A549 (cell line): ENCODE measurements around the gene DOP1B. TPM values are rescaled to one million over a fixed set of nuclear protein-coding genes. Genes with fewer than 3 reads are reported as not detected.

ENCODE experiments used
- ATAC-seq, 2 experiments: fragments of 200-7000 bp in 1 of 2; fragments of >200 bp in 1 of 2; cut with Nextera tagmentation in 1 of 2; cut with Tn5 transposase in 1 of 2; 3 replicates each; pipeline versions ENCODE4 v1.8.0 to v1.9.1; 2018 to 2020; ENCODE audit warnings: mild to moderate bottlenecking in 1 of 2, moderate library complexity in 1 of 2
- CTCF ChIA-PET: fragments of 300-600 bp; sonication (Branson Sonifier 250); formaldehyde crosslinking; extraction: SDS; loops from one replicate; lab custom pipeline; 2021; ENCODE audit warnings: antibody characterized with exemption, inconsistent platforms; lab: Yijun Ruan, JAX
- POLR2A ChIA-PET: fragments of 350-600 bp; formaldehyde crosslinking; extraction: SDS; loops from one replicate; lab custom pipeline; 2021; ENCODE audit warnings: antibody characterized with exemption, inconsistent platforms; lab: Yijun Ruan, JAX
- DNase-seq, 2 experiments: peaks; one replicate each; pipeline versions ENCODE4 v3.0.0 to v3.0.0-alpha.2; 2011 to 2016; ENCODE audit warnings: low read depth in 1 of 2, low spot score in 1 of 2
- FAIRE-seq: peaks from 2 replicates; lab custom pipeline; 2011; peaks lifted over from hg19 to GRCh38; lab: Jason Lieb, UNC
- H3K27ac ChIP-seq, 2 experiments: fragments of >200 bp; sonication (Bioruptor Twin); formaldehyde crosslinking; 3 replicates each; pipeline ENCODE4 v1.5.1; 2016 to 2017
- H3K4me1 ChIP-seq: fragments of >200 bp; sonication (Bioruptor Twin); formaldehyde crosslinking; 3 replicates; pipeline ENCODE4 v1.6.1; 2016
- H3K4me2 ChIP-seq: fragments of >200 bp; sonication (Bioruptor Twin); formaldehyde crosslinking; 3 replicates; pipeline ENCODE4 v1.6.1; 2016
- H3K4me3 ChIP-seq: fragments of >200 bp; sonication (Bioruptor Twin); formaldehyde crosslinking; 3 replicates; pipeline ENCODE4 v1.5.1; 2016
- H3K9me3 ChIP-seq: fragments of >200 bp; sonication (Bioruptor Twin); formaldehyde crosslinking; 3 replicates; pipeline ENCODE4 v1.6.1; 2016
- EHMT2 ChIP-seq: fragments of 200-600 bp; sonication (generic); IDR thresholded peaks from 2 replicates; pipeline ENCODE4 v1.6.1; 2016; ENCODE audit warnings: antibody characterized with exemption, low read depth, mild to moderate bottlenecking, moderate library complexity
- FOSB ChIP-seq: fragments of 250-450 bp; sonication (Bioruptor Pico); IDR thresholded peaks from 2 replicates; pipeline ENCODE4 v1.5.0; 2020; ENCODE audit warnings: mild to moderate bottlenecking, moderate library complexity
- FOXS1 ChIP-seq: fragments of 250-450 bp; sonication (Bioruptor Pico); IDR thresholded peaks from 2 replicates; pipeline ENCODE4 v1.5.0; 2020; ENCODE audit warnings: mild to moderate bottlenecking, moderate library complexity
- GATA3 ChIP-seq: IDR thresholded peaks from 2 replicates; pipeline ENCODE4 v1.6.1; 2012; ENCODE audit warnings: borderline replicate concordance
- HOXA7 ChIP-seq: fragments of 250-450 bp; sonication (Bioruptor Pico); IDR thresholded peaks from 2 replicates; pipeline ENCODE4 v1.5.0; 2020; ENCODE audit warnings: mild to moderate bottlenecking, moderate library complexity
- HOXB13 ChIP-seq: fragments of 250-450 bp; sonication (Bioruptor Pico); IDR thresholded peaks from 2 replicates; pipeline ENCODE4 v1.5.0; 2020; ENCODE audit warnings: low read depth, mild to moderate bottlenecking, moderate library complexity
- JUN ChIP-seq, 2 experiments: fragments of >200 bp; sonication (Bioruptor Twin); formaldehyde crosslinking; IDR thresholded peaks; 2 replicates in 1 of 2; 3 replicates in 1 of 2; pipeline ENCODE4 v1.6.1; 2016 to 2017
- KDM1A ChIP-seq: fragments of 200-600 bp; sonication (generic); IDR thresholded peaks from 2 replicates; pipeline ENCODE4 v1.6.1; 2016; ENCODE audit warnings: low read depth, mild to moderate bottlenecking
- KDM5A ChIP-seq: fragments of 200-600 bp; sonication (generic); IDR thresholded peaks from 2 replicates; pipeline ENCODE4 v1.6.1; 2016; ENCODE audit warnings: antibody characterized with exemption, mild to moderate bottlenecking
- MAFK ChIP-seq: fragments of 450-650 bp; IDR thresholded peaks from 2 replicates; pipeline ENCODE4 v1.6.1; 2014; ENCODE audit not compliant: partially characterized antibody
- MAZ ChIP-seq: fragments of 150-350 bp; IDR thresholded peaks from 2 replicates; pipeline ENCODE4 v1.6.1; 2014; ENCODE audit warnings: antibody characterized with exemption, low read depth, low read length, borderline replicate concordance
- NPAS2 ChIP-seq: fragments of 250-450 bp; sonication (Bioruptor Pico); IDR thresholded peaks from 2 replicates; pipeline ENCODE4 v1.8.0; 2022; ENCODE audit warnings: mild to moderate bottlenecking, moderate library complexity, borderline replicate concordance
- PHF8 ChIP-seq: fragments of 200-600 bp; sonication (generic); IDR thresholded peaks from 2 replicates; pipeline ENCODE4 v1.6.1; 2016; ENCODE audit warnings: low read depth, mild to moderate bottlenecking, antibody characterized with exemption, moderate library complexity, borderline replicate concordance
- POLR2A ChIP-seq: IDR thresholded peaks from 2 replicates; pipeline ENCODE4 v1.6.1; 2012; ENCODE audit warnings: mild to moderate bottlenecking, low read length
- RAD21 ChIP-seq, 2 experiments: fragments of >200 bp in 1 of 2; sonication (Bioruptor Twin) in 1 of 2; formaldehyde crosslinking in 1 of 2; IDR thresholded peaks in 1 of 2; conservative IDR thresholded peaks in 1 of 2; 2 replicates in 1 of 2; 3 replicates in 1 of 2; pipeline ENCODE4 v1.6.1; 2012 to 2018; ENCODE audit warnings: inconsistent platforms in 1 of 2
- RCOR1 ChIP-seq: fragments of 150-350 bp; IDR thresholded peaks from 2 replicates; pipeline ENCODE4 v1.6.1; 2014; ENCODE audit warnings: antibody characterized with exemption, low read length, low read depth
- SMC3 ChIP-seq: fragments of >200 bp; sonication (Bioruptor Twin); formaldehyde crosslinking; IDR thresholded peaks from 3 replicates; pipeline ENCODE4 v1.6.1; 2018; ENCODE audit warnings: inconsistent platforms
- SREBF2 ChIP-seq: fragments of 450-650 bp; IDR thresholded peaks from 2 replicates; pipeline ENCODE4 v1.6.1; 2014; ENCODE audit warnings: mild to moderate bottlenecking, moderate library complexity
- ZC3H11A ChIP-seq: fragments of 450-650 bp; IDR thresholded peaks from 2 replicates; pipeline ENCODE4 v1.6.1; 2014; ENCODE audit warnings: antibody characterized with exemption, mild to moderate bottlenecking
- WGBS: methylation state at CpG from one replicate; pipeline ENCODE4 v1.1.6; 2017; ENCODE audit errors: missing lambda C conversion rate; 5-methylcytosine and 5-hydroxymethylcytosine counted together
- polyA plus RNA-seq, 4 experiments: library from polyadenylated mRNA; depleted of rRNA in 3 of 4; stranded (reverse); fragments of >200 nt; fragmentation: RNase III in 1 of 4; extraction: RNeasy Plus Mini Kit Qiagen cat#74134 plus additional on column Dnase treatment in 1 of 4; gene quantifications; 2 replicates in 3 of 4; 3 replicates in 1 of 4; pipeline ENCODE4 v1.2.3, GENCODE V29; 2011 to 2017
- TF ChIP-seq, protein P1 (sequence below): fragments of 150-350 bp; IDR thresholded peaks from 2 replicates; pipeline ENCODE4 v1.6.1; 2014; ENCODE audit warnings: low read depth, mild to moderate bottlenecking, low read length
- TF ChIP-seq, protein P2 (sequence below): IDR thresholded peaks from 2 replicates; pipeline ENCODE4 v1.6.1; 2012
- TF ChIP-seq, protein P3 (sequence below): IDR thresholded peaks from 2 replicates; pipeline ENCODE4 v1.6.1; 2012; ENCODE audit warnings: low read depth, borderline replicate concordance
- TF ChIP-seq, protein P4 (sequence below): fragments of >200 bp; sonication (Bioruptor Twin); formaldehyde crosslinking; IDR thresholded peaks from 3 replicates; pipeline ENCODE4 v1.6.1; 2016
- TF ChIP-seq, protein P5 (sequence below): fragments of 250-450 bp; sonication (Bioruptor Pico); IDR thresholded peaks from 2 replicates; pipeline ENCODE4 v1.5.0; 2021; ENCODE audit warnings: mild to moderate bottlenecking, moderate library complexity, borderline replicate concordance

The DOP1B gene
- polyA plus RNA-seq, 2 of the 4 experiments (the other 2 are of a cell fraction), result 2.8 to 3.5 TPM

DNA sequence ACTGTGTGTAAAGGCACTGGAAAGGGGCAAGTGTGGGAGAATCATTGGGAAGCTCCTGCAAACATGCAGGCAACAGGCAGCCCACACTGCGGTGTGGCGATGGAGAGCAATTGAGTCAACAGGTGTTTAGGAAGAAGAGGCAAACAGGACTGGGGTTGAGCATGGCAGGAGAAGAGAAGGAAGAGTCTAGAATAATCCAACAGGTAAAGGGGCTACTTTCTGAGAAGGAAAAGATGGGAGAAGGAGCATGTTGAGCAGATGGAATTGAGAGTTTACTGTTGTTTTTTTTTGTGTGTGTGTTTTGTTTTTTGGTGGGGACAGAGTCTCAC lies 4.2 kb downstream of the DOP1B start (continued):
- no peak for TF ChIP-seq RAD21 (conservative IDR thresholded peaks at IDR 0.05 in 1 of 2, IDR thresholded peaks at IDR 0.05 in 1 of 2)
- no peak for TF ChIP-seq NPAS2 (CRISPR knock-in tag)

DNA sequence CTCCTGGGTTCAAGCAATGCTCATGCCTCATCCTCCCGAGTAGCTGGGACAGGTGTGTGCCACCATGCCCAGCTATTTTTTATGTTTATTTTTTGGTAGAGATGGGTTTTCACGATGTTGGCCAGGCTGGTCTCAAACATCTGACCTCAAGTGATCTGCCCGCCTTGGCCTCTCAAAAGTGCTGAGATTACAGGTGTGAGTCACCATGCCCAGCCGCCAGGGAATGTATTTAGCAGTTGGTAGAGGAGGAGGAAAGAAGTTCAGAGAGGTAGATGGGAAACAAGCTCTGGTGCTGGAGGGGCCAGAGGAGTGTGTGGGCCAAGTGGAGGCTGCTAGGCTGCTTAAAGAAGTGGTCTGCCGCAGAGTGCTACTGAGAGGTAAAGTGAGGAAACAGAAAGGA lies 6.0 kb downstream of the DOP1B start:
- DNase-seq (no peak), FAIRE-seq (no peak)

DNA sequence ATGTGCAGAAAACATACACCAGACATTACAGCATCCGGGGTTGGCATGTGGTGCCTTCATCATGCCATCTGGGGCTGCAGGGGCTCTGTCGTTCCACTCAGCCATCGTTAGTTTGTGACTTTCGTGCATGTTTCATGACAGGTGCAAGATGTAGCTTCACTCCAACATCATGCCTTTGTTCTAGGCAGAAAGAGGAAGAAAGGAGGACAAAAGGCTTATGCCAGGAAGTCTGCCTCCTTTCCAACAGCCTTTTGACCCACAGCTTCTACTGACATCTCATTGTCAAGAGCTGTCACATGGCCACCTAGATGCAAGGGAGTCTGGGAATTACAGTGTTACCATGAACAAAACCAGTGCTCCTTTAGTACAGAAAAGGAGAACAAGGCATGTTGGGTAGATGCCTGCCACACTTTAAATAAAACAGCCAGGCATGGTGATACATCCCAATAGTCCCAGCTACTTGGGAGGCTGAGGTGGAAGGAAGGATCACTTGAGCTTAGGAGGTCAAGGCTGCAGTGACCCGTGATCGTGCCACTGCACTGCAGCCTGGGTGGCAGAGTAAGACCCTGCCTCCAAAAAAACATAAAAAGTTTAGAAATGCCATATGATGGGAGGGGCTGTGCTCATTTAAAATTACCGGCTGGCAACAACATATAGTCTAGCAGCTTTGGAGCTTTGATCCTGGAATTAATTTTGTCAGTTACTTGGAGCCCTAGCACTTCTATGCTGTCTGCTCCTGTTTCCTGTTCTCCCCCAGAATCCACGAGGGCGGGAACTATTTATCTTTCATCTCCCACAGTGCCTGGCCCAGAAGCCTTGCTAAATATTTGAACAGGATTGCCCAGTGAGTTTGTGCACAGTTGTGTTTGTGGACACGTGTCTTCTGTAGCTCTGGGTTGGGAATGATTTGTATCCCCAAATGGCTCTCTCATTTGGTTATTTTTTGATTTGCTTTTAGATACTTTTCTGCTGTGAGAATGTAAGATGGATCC lies 7.4 kb downstream of the DOP1B start:
- ATAC-seq (no peak; a peak in 1 of 6 replicates), DNase-seq (no peak), FAIRE-seq (no peak)
- peaks cover 13% of the 10 kb centered on the region for H3K4me1 ChIP-seq
- ChIA-PET POLR2A (interaction anchor here (1.2 kb wide), 1 partner anchor 156 kb away, joined by 5 read pairs; the partner anchor contains the start of gene MORC3), CTCF (interaction anchor here (0.7 to 2.4 kb wide), 5 partner anchors 9 to 45 kb away, joined by 3 to 10 read pairs (median 4); no protein-coding TSS in a partner anchor)
- H3K9me3 ChIP-seq, result no peaks in the 10 kb centered on the region
- no peak overlapping the region for H3K27ac ChIP-seq
- H3K4me3 ChIP-seq, result no peak overlapping the region
- no peak for TF ChIP-seq HOXB13 (CRISPR knock-in tag)
- TF ChIP-seq PHF8, result no peak
- TF ChIP-seq, protein P1, sequence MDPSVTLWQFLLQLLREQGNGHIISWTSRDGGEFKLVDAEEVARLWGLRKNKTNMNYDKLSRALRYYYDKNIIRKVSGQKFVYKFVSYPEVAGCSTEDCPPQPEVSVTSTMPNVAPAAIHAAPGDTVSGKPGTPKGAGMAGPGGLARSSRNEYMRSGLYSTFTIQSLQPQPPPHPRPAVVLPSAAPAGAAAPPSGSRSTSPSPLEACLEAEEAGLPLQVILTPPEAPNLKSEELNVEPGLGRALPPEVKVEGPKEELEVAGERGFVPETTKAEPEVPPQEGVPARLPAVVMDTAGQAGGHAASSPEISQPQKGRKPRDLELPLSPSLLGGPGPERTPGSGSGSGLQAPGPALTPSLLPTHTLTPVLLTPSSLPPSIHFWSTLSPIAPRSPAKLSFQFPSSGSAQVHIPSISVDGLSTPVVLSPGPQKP, result no peak
- no peak for TF ChIP-seq KDM1A
- TF ChIP-seq, protein P2, sequence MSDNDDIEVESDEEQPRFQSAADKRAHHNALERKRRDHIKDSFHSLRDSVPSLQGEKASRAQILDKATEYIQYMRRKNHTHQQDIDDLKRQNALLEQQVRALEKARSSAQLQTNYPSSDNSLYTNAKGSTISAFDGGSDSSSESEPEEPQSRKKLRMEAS, result no peak
- TF ChIP-seq, protein P3, sequence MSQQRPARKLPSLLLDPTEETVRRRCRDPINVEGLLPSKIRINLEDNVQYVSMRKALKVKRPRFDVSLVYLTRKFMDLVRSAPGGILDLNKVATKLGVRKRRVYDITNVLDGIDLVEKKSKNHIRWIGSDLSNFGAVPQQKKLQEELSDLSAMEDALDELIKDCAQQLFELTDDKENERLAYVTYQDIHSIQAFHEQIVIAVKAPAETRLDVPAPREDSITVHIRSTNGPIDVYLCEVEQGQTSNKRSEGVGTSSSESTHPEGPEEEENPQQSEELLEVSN, result no peak
- TF ChIP-seq POLR2A, result no peak
- 50% methylated on average over 10 of the region's 10 CpGs for WGBS
- peak overlapping the region; percentile 53 for H3K4me2 ChIP-seq

More for the DNA sequence above, 6.0 kb downstream of the DOP1B start:
- H3K4me1 ChIP-seq, result peaks cover 15% of the 10 kb centered on the region
- H3K4me2 ChIP-seq, result no peak overlapping the region
- ChIA-PET CTCF (interaction anchor here (0.6 to 2.4 kb wide), 3 partner anchors 9 to 578 kb away, joined by 3 to 10 read pairs (median 3); no protein-coding TSS in a partner anchor), POLR2A (no interaction called here)
- no peak overlapping the region for H3K27ac ChIP-seq
- ATAC-seq, result no peak
- WGBS, result 93% methylated on average over 5 of the region's 5 CpGs
- H3K4me3 ChIP-seq, result no peak overlapping the region
- H3K9me3 ChIP-seq, result no peaks in the 10 kb centered on the region
- TF ChIP-seq ZC3H11A, result no peak
- TF ChIP-seq SMC3, result no peak
- TF ChIP-seq MAZ, result no peak
- TF ChIP-seq RAD21 (conservative IDR thresholded peaks at IDR 0.05 in 1 of 2, IDR thresholded peaks at IDR 0.05 in 1 of 2), result no peak
- TF ChIP-seq KDM5A, result no peak
- no peak for TF ChIP-seq FOXS1 (CRISPR knock-in tag)
- TF ChIP-seq, protein P4, sequence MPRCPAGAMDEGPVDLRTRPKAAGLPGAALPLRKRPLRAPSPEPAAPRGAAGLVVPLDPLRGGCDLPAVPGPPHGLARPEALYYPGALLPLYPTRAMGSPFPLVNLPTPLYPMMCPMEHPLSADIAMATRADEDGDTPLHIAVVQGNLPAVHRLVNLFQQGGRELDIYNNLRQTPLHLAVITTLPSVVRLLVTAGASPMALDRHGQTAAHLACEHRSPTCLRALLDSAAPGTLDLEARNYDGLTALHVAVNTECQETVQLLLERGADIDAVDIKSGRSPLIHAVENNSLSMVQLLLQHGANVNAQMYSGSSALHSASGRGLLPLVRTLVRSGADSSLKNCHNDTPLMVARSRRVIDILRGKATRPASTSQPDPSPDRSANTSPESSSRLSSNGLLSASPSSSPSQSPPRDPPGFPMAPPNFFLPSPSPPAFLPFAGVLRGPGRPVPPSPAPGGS, result no peak
- no peak for TF ChIP-seq RCOR1
- TF ChIP-seq MAFK, result no peak
- no peak for TF ChIP-seq HOXA7
- TF ChIP-seq HOXB13 (CRISPR knock-in tag), result no peak
- TF ChIP-seq, protein P5, sequence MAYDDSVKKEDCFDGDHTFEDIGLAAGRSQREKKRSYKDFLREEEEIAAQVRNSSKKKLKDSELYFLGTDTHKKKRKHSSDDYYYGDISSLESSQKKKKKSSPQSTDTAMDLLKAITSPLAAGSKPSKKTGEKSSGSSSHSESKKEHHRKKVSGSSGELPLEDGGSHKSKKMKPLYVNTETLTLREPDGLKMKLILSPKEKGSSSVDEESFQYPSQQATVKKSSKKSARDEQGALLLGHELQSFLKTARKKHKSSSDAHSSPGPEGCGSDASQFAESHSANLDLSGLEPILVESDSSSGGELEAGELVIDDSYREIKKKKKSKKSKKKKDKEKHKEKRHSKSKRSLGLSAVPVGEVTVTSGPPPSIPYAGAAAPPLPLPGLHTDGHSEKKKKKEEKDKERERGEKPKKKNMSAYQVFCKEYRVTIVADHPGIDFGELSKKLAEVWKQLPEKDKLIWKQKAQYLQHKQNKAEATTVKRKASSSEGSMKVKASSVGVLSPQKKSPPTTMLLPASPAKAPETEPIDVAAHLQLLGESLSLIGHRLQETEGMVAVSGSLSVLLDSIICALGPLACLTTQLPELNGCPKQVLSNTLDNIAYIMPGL, result no peak
- TF ChIP-seq GATA3, result no peak
- no peak for TF ChIP-seq SREBF2
- TF ChIP-seq FOSB (CRISPR knock-in tag), result no peak
- no peak for TF ChIP-seq EHMT2
- TF ChIP-seq JUN (IDR thresholded peaks at IDR 0.05), result no peak
- TF ChIP-seq NPAS2 (CRISPR knock-in tag), result no peak
